ENCODE data around the gene CLCNKB.

CLCNKB gene

DNA sequence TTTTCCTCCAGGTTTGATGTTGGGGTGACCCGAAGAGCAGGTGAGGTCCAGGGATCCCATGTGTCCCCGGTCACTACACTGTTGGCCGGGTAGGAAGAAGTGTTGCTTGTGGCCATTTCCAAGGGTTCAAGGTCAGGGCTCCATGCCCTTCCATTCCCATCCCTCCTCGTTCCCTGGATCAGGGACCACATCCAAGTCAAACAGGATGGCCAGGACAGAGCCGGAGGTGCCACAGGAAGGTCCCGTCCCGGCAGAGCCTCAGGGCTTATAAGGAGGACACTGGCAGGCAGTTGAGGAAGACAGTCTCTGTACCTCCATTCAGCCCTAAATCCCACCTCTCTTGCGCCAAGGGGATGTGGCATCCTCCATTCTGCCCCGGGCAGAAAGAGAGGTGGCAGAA is 51.9 kb downstream of the CLCNKB start:
- no peak for DNase-seq (ENCODE audit: low spot score)

DNA sequence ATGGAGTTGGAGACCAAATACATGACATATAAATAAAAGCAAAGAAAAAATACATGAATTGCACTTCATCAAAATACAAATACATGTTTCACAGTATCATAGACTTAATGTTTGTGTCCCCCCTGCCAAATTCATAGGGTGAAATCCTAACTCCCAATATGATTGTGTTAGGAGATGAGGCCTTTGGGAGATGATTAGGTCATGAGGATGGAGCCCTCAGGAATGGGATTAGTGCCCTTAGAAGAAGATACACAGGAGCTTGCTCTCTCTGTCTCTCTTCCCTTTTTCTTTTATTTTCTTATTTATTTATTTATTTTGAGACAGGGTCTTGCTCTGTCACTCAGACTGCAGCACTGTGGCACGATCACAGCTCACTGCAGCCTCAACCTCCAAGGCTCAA is 55.8 kb downstream of the CLCNKB start:
- no peak for DNase-seq (ENCODE audit: low spot score)

DNA sequence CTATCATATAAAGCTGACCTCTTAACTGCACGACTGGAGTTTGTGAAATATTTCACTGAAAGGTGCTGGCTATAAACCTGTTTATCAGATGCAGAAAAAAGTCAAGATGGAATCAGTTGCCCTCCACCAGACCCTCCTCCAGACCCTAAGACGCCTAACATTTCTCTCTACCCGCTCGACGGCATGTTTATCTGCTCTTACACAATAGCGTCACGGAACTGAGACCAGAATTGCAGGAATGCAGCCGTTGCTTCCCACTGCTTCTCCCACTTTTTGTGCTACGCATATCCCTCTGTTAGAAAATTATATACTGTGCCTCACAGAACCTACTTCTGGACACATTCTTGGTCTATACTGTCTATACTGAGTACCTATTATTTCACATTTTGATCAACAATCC is 58.0 kb downstream of the CLCNKB start:
- no peak for DNase-seq (ENCODE audit: low spot score)

Data from COLO829 (cell line).